ENCODE measurements around the gene NTF3.

NTF3 gene

DNA sequence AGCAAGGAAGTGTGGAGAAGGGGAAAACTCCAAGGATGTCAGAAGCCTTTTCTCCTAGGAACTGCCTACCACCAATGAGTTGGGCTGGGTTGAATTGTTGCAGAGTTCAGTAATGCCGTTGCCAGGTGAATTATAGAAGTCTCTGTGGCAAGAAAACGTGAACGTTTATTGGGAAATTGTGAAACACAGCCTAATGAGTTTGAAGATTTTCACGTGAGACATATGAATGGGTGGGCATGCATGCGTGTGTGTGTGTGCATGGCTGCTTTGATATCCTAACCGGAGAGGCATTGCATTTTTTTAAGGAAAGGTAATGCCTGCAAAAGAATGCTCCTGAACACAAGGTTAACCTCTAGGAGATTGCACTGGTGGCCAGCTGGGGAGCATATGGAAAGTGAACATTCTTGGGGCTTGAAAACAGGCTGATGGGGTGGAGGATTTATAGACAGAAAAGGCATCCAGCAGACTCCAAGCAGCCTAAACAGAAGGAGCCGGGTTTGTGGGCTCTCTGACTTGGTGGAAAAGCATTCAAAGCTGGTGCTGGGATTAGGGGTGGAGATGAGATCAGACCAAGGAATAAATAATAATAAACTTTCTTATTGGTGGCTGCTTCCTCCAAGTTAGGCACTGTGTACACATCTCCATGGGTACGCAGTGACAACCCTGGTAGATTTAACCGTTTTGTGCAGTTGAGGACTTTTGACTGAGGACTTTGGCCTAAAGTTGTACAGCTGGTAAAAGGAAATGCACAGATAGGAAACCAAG, 67.8 kb downstream of the NTF3 start:
- H3K4me3 ChIP-seq (ENCODE audit: low read length) = no peak overlapping the region
- no peaks in the 10 kb centered on the region for H3K9me3 ChIP-seq (ENCODE audit: control insufficient read depth, insufficient read depth, low read length)
- no peaks in the 10 kb centered on the region for H3K36me3 ChIP-seq (ENCODE audit: control insufficient read depth, low read length)
- no peaks in the 10 kb centered on the region for H4K20me1 ChIP-seq (ENCODE audit: control insufficient read depth, insufficient read depth, low read depth, low read length)
- no peaks in the 10 kb centered on the region for H3K79me2 ChIP-seq (ENCODE audit: control insufficient read depth, low read length)
- no peaks in the 10 kb centered on the region for H3K27me3 ChIP-seq (ENCODE audit: control insufficient read depth, low read length)
- TF ChIP-seq, protein P1, sequence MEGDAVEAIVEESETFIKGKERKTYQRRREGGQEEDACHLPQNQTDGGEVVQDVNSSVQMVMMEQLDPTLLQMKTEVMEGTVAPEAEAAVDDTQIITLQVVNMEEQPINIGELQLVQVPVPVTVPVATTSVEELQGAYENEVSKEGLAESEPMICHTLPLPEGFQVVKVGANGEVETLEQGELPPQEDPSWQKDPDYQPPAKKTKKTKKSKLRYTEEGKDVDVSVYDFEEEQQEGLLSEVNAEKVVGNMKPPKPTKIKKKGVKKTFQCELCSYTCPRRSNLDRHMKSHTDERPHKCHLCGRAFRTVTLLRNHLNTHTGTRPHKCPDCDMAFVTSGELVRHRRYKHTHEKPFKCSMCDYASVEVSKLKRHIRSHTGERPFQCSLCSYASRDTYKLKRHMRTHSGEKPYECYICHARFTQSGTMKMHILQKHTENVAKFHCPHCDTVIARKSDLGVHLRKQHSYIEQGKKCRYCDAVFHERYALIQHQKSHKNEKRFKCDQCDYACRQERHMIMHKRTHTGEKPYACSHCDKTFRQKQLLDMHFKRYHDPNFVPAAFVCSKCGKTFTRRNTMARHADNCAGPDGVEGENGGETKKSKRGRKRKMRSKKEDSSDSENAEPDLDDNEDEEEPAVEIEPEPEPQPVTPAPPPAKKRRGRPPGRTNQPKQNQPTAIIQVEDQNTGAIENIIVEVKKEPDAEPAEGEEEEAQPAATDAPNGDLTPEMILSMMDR (IDR thresholded peaks at IDR 0.05; ENCODE audit: low read depth, low read length, poor library complexity, severe bottlenecking) = no peak
- no peak for TF ChIP-seq EZH2phosphoT487 (IDR thresholded peaks at IDR 0.05; ENCODE audit: borderline replicate concordance, low read length)
- no peak overlapping the region for H3K4me2 ChIP-seq (ENCODE audit: low read length)
- no peak overlapping the region for H3K27ac ChIP-seq (ENCODE audit: low read depth, low read length)
- peaks cover 13% of the 10 kb centered on the region for H3K4me1 ChIP-seq (ENCODE audit: control insufficient read depth, low read length)
- no peaks in the 10 kb centered on the region; the same call in 1 of the 2 replicates for H3K9me2 ChIP-seq (replicated peaks; ENCODE audit: control insufficient read depth, low read length)
- no peaks in the 10 kb centered on the region for H3F3A ChIP-seq (ENCODE audit: control insufficient read depth, insufficient read depth)

DNA sequence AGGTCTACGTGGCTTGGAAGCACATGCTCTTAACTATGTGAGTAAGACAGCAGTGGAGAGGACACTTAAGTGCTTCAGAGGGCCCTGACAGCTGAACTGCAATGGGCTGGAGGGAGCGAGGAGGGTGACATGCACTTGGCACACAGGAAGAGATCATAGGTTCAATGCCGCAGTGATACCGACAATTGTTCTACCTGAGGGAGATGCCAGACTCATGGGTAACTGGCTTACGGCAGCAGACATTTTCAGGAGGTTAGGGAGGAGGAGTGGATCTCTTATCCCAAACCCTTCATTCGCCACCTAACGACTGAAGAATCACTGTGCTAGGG, 68.4 kb downstream of the NTF3 start:
- H3K36me3 ChIP-seq (ENCODE audit: control insufficient read depth, low read length) = no peaks in the 10 kb centered on the region
- H4K20me1 ChIP-seq (ENCODE audit: control insufficient read depth, insufficient read depth, low read depth, low read length) = no peaks in the 10 kb centered on the region
- H3K4me3 ChIP-seq (ENCODE audit: low read length) = no peak overlapping the region
- H3K79me2 ChIP-seq (ENCODE audit: control insufficient read depth, low read length) = no peaks in the 10 kb centered on the region
- H3K27ac ChIP-seq (ENCODE audit: low read depth, low read length) = no peak overlapping the region
- no peak overlapping the region for H3K4me2 ChIP-seq (ENCODE audit: low read length)
- H3K9me2 ChIP-seq (replicated peaks; ENCODE audit: control insufficient read depth, low read length) = no peaks in the 10 kb centered on the region; the same call in 1 of the 2 replicates
- TF ChIP-seq EZH2phosphoT487 (IDR thresholded peaks at IDR 0.05; ENCODE audit: borderline replicate concordance, low read length) = no peak
- TF ChIP-seq, protein P1 (IDR thresholded peaks at IDR 0.05; ENCODE audit: low read depth, low read length, poor library complexity, severe bottlenecking) = no peak
- no peaks in the 10 kb centered on the region for H3K27me3 ChIP-seq (ENCODE audit: control insufficient read depth, low read length)
- no peaks in the 10 kb centered on the region for H3K9me3 ChIP-seq (ENCODE audit: control insufficient read depth, insufficient read depth, low read length)
- no peaks in the 10 kb centered on the region for H3F3A ChIP-seq (ENCODE audit: control insufficient read depth, insufficient read depth)
- peaks cover 13% of the 10 kb centered on the region for H3K4me1 ChIP-seq (ENCODE audit: control insufficient read depth, low read length)

DNA sequence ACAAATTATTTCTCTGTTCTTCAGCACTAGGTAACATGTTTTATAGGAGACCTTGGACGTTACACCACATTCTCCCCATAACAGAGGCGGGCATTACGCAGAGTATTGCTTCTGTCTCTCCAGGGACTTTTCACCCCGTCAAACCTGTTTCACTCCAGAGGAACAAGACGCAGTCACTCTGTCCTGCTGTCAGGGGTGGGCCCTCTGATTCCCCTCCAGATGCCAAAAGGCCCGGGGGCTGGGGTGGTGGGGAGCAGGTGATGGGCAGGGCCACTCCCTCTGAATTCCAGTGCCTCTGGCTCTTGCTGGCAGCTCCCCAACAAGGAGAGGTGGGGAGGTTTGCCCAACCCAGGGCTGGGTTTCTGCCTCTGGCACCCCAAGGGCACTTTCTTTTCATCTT, 71.9 kb downstream of the NTF3 start:
- H3K27ac ChIP-seq (ENCODE audit: low read depth, low read length) = no peak overlapping the region
- H3K9me3 ChIP-seq (ENCODE audit: control insufficient read depth, insufficient read depth, low read length) = no peaks in the 10 kb centered on the region
- no peaks in the 10 kb centered on the region for H3K27me3 ChIP-seq (ENCODE audit: control insufficient read depth, low read length)
- H3K79me2 ChIP-seq (ENCODE audit: control insufficient read depth, low read length) = no peaks in the 10 kb centered on the region
- no peaks in the 10 kb centered on the region for H3K36me3 ChIP-seq (ENCODE audit: control insufficient read depth, low read length)
- no peaks in the 10 kb centered on the region; the same call in 1 of the 2 replicates for H3K9me2 ChIP-seq (replicated peaks; ENCODE audit: control insufficient read depth, low read length)
- H3K4me1 ChIP-seq (ENCODE audit: control insufficient read depth, low read length) = peaks cover 8% of the 10 kb centered on the region
- H3K4me3 ChIP-seq (ENCODE audit: low read length) = no peak overlapping the region
- H3F3A ChIP-seq (ENCODE audit: control insufficient read depth, insufficient read depth) = no peaks in the 10 kb centered on the region
- H4K20me1 ChIP-seq (ENCODE audit: control insufficient read depth, insufficient read depth, low read depth, low read length) = no peaks in the 10 kb centered on the region
- no peak for TF ChIP-seq EZH2phosphoT487 (IDR thresholded peaks at IDR 0.05; ENCODE audit: borderline replicate concordance, low read length)
- TF ChIP-seq, protein P1 (IDR thresholded peaks at IDR 0.05; ENCODE audit: low read depth, low read length, poor library complexity, severe bottlenecking) = no peak
- H3K4me2 ChIP-seq (ENCODE audit: low read length) = no peak overlapping the region
